Psoas muscle (tissue), 8 donors: ENCODE data around the gene KIAA1217. TPM values are rescaled to one million over a fixed set of nuclear protein-coding genes. Genes with fewer than 3 reads are reported as not detected.

Experiments
- ATAC-seq, 4 donors: fragments of 200-7000 bp; cut with Tn5 transposase; one replicate each; pipeline ENCODE4 v1.9.1; 2020; ENCODE audit warnings: moderate library complexity in 3 of 4, mild to moderate bottlenecking in 2 of 4
- DNase-seq, 2 donors: peaks; one replicate each; pipeline ENCODE4 v3.0.0-alpha.2; 2020
- H3K27ac ChIP-seq: fragments of 200-600 bp; one replicate; pipeline ENCODE4 v1.8.0; 2022
- H3K27me3 ChIP-seq, 3 donors: fragments of 200-600 bp in 1 of 3; one replicate each; pipeline versions ENCODE4 v1.6.1 to v1.8.0; 2013 to 2022; ENCODE audit warnings: low read length in 2 of 3, mild to moderate bottlenecking in 2 of 3, moderate library complexity in 1 of 3; ENCODE audit not compliant: insufficient read depth in 3 of 3
- H3K36me3 ChIP-seq, 2 donors: fragments of 200-600 bp in 1 of 2; one replicate each; pipeline versions ENCODE4 v1.6.1 to v1.8.0; 2013 to 2022; ENCODE audit warnings: low read depth in 1 of 2, mild to moderate bottlenecking in 1 of 2, moderate library complexity in 1 of 2; ENCODE audit not compliant: insufficient read depth in 1 of 2
- H3K4me1 ChIP-seq: fragments of 200-600 bp; one replicate; pipeline ENCODE4 v1.8.0; 2022
- H3K4me3 ChIP-seq: fragments of 200-600 bp; one replicate; pipeline ENCODE4 v1.8.0; 2022; ENCODE audit warnings: mild to moderate bottlenecking
- H3K9me3 ChIP-seq: fragments of 200-600 bp; one replicate; pipeline ENCODE4 v1.8.0; 2022
- CTCF ChIP-seq: fragments of 200-600 bp; IDR thresholded peaks from one replicate; pipeline ENCODE4 v1.8.0; 2022; ENCODE audit warnings: antibody characterized with exemption
- WGBS, 3 donors: extraction: QIAGEN DNeasy Blood & Tissue Kit; methylation state at CpG; one replicate each; pipeline versions ENCODE4 v1.1.6 to v1.1.7; 2013; 5-methylcytosine and 5-hydroxymethylcytosine counted together
- intact Hi-C, 2 donors: fragments of 100-400 bp; cut with DNase I; formaldehyde crosslinking; loops; one replicate each; pipeline versions ENCODE4 v1.11.0 to v1.14.2; 2022
- polyA plus RNA-seq, 3 donors: library from polyadenylated mRNA; stranded (reverse); fragments of 200-250 nt; gene quantifications; one replicate each; pipeline ENCODE4 v1.2.3, GENCODE V29; 2013
- total RNA-seq, 4 donors: library from RNA; stranded (reverse); fragmentation: NEBNext Ultra II Directional in 2 of 4; extraction: Animal tissue kit (Norgen Biotek cat#: 25700) in 2 of 4; gene quantifications; one replicate each; pipeline versions ENCODE4 v1.2.1 to v1.2.4, GENCODE V29; 2021 to 2023
- donor health status: healthy with polysubstance abuse.
- donor health status: DM: no; HTN: no; CAD: no; lungs with moderate emphysema.
- donor health status: Bipolar disorder and iron deficiency.
- donor health status: healthy.
- donor health status: DM: yes; HTN: yes; CAD: no.
- donor health status: DM: no; HTN: no; CAD: no.
- donor health status: DM: no; HTN: no; CAD: no.
- donor health status: DM: yes; HTN: yes; CAD: no.

The KIAA1217 gene
- total and polyA plus RNA-seq, 7 donors, result 8.9 to 169 (median 65.9) TPM

GRCh38 chr10:24255115-24255880, 46.4 kb downstream of the KIAA1217 start:
- intact Hi-C loops, result loop anchor here in 1 of 2 donors (5.0 to 10.0 kb wide), 2 partner anchors 43 to 100 kb away; no protein-coding TSS in a partner anchor
- Histone ChIP-seq H3K27me3 (no peaks in the 10 kb centered on the region), H3K36me3 (no peaks in the 10 kb centered on the region), H3K4me1 (peaks cover 76% of the 10 kb centered on the region), H3K9me3 (no peaks in the 10 kb centered on the region), H3K4me3 (peak overlapping the region; percentile 44), H3K27ac (peak overlapping the region; percentile 87)
- 64 to 71% (median 70%) methylated on average over 14 of the region's 14 CpGs for WGBS, 3 donors
- DNase-seq (no peak), ATAC-seq (peak in 1 of 4 donors; percentile 10)
- TF ChIP-seq CTCF, result no peak

DNA sequence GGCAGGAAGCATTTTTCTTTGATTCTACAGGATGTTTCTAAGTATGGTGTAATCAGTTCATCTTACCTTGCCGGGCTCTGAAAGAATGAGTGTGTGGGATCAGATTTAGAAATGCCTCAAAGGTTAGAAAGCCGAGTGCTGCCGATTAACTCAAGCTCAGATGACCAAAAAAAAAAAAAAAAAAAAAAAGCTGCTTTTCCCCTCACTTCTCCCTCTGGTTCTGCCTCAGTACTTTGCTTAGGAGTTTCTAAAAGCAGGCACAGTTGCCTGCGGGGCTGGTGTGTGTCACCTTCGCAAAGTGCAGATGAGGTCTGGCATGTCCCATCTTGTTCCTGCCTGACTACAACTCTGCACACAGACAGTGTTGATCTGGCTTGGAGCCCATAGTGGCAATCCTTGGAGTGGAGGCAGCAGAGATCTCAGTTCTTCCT, 47.0 kb downstream of the KIAA1217 start:
- Histone ChIP-seq H3K27me3 (no peaks in the 10 kb centered on the region), H3K27ac (peak overlapping the region; percentile 87), H3K4me1 (peaks cover 82% of the 10 kb centered on the region), H3K9me3 (no peaks in the 10 kb centered on the region), H3K36me3 (no peaks in the 10 kb centered on the region), H3K4me3 (peak overlapping the region; percentile 44)
- DNase-seq, result peak; percentile 57 to 78
- TF ChIP-seq CTCF, result no peak
- intact Hi-C loops, result loop anchor here in 1 of 2 donors (5.0 to 10.0 kb wide), 2 partner anchors 44 to 99 kb away; no protein-coding TSS in a partner anchor
- peak; percentile 69 to 86 (median 74) for ATAC-seq
- WGBS, 3 donors, result 9 to 28% (median 15%) methylated on average over 5 of the region's 5 CpGs

DNA sequence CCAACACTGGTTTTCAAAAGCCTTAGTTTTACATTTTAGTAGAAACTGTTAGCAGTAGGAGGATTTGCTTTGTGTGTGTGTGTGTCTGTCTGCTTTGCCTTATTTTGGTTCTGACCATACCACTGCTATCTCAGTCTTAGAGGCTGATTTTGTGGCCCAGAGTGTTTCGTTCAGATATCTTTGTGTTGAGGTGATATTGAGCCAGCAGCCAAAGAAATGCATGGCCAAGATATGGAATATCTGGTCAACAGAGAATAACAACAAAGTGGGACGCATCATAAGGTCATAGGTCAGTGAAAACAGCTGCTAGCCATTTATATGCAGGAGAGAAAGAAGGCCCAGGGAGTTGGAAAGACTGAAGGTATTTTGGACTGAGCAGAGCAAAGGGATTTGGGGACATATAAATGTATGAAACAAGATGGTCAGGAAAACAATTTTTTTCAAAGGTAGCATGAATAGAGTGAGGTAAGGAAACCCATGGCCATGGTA, 47.7 kb downstream of the KIAA1217 start:
- intact Hi-C loops, result loop anchor here in 1 of 2 donors (5.0 to 10.0 kb wide), 2 partner anchors 44 to 98 kb away; no protein-coding TSS in a partner anchor
- peak overlapping the region; percentile 4 for H3K4me3 ChIP-seq

GRCh38 chr10:24257588-24257987, 48.6 kb downstream of the KIAA1217 start:
- Histone ChIP-seq H3K4me3 (no peak overlapping the region), H3K27ac (peak overlapping the region; percentile 87), H3K9me3 (no peaks in the 10 kb centered on the region), H3K27me3 (no peaks in the 10 kb centered on the region), H3K36me3 (no peaks in the 10 kb centered on the region), H3K4me1 (peaks cover 92% of the 10 kb centered on the region)
- ATAC-seq (peak in 3 of 4 donors; percentile 8 to 30 (median 18)), DNase-seq (no peak)
- TF ChIP-seq CTCF, result no peak
- intact Hi-C loops, result loop anchor here in 1 of 2 donors (5.0 to 10.0 kb wide), 2 partner anchors 45 to 97 kb away; no protein-coding TSS in a partner anchor
- 44 to 83% (median 62%) methylated on average over 4 of the region's 4 CpGs for WGBS, 3 donors

More for the DNA sequence above, 47.7 kb downstream of the KIAA1217 start:
- no peaks in the 10 kb centered on the region for H3K27me3 ChIP-seq
- TF ChIP-seq CTCF, result no peak
- H3K4me1 ChIP-seq, result peaks cover 90% of the 10 kb centered on the region
- H3K36me3 ChIP-seq, result no peaks in the 10 kb centered on the region
- 15 to 25% (median 18%) methylated on average over 2 of the region's 2 CpGs for WGBS, 3 donors
- peak overlapping the region; percentile 87 for H3K27ac ChIP-seq
- no peaks in the 10 kb centered on the region for H3K9me3 ChIP-seq
- DNase-seq (no peak), ATAC-seq (no peak)
